GM21526 (cell line): ENCODE results near the gene TAF1C.

Experiments used
- ATAC-seq: cut with Tn5 transposase; IDR thresholded peaks from one replicate; pipeline ENCODE4 v1.9.1; 2021; ENCODE audit warnings: moderate library complexity; ENCODE audit not compliant: unreplicated experiment, low FRiP score

The TAF1C gene

GRCh38 chr16:84136331-84137125 lies 50.3 kb downstream of the TAF1C start:
- ATAC-seq, result no peak

- no peak for ATAC-seq
Measured at GRCh38 chr16:84132527-84133285, 54.2 kb downstream of the TAF1C start.

- no peak for ATAC-seq
Measured at GRCh38 chr16:84131117-84131516, 55.7 kb downstream of the TAF1C start.
